ENCODE results near the gene LMF2.

The LMF2 gene

DNA sequence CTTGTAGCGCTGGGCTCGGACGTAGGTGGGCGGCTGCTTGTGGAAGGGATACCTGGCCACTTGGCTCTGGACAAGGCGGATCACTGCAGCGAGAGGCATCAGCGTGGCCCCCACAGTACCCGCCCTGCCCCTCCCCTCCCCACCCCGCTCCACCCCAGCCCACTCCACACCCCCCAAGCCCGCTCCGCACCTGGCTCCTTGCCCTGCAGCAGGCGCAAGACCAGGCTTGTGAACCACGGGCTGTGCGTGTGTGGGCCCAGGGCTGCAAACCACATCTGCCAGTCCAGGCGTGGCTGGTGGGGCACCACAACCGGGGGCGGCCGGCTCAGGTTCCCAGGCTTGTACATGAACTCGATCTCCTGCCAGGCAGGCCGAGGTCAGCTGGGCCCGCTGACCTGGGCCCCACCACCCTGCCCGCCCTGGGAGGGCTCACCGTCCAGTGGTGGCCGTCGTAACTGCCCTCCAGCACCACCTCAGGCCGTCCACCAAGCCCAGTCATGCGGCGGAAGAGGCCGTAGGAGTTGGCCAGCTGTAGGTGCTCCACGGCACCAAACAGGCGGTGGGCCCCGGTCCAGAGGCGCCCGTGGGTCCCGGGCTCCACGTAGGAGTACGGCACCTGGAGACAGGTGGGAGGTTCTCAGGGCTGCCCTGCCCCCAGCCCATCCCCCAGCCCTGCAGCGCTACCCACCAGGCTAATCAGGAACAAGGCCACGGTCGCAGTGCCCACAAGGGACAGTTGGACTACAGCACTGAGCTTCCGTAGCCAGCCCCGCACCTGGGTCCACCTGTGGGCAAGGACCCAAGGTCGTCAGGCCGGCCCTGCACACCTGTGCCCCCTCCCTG is 2.9 kb downstream of the LMF2 start:
- no peak for DNase-seq (ENCODE audit: low read depth)

DNA sequence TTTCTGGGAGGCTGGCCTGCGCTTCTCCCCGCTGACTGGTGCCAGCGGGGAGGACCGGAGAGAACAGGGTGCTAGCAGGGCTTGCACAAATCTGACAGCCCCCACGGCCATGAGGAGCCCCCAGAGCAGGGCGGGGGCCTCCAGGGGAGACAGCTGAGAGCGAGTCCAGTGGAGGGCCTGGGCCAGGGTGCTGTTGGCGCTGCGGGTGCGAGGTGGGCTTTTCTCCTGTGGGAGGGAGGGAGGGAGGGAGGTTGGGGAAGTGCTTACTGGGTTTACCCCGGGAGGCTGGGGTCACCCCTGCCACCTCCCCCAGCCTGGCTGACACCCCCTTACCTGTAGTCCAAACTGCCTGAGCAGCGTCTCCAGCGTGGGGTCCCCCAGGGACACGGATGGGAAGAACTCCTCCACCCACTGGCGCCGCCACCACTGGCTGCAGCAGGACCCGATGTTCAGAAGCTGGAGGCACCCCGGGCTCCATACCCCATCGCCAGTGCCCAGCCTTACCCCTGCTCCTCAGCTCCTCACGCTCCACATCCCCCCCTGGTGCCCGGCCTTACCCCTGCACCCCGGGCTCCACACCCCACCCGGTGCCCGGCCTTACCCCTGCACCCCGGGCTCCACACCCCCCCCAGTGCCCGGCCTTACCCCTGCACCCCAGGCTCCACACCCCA is 3.9 kb downstream of the LMF2 start:
- DNase-seq (ENCODE audit: low read depth) = no peak

DNA sequence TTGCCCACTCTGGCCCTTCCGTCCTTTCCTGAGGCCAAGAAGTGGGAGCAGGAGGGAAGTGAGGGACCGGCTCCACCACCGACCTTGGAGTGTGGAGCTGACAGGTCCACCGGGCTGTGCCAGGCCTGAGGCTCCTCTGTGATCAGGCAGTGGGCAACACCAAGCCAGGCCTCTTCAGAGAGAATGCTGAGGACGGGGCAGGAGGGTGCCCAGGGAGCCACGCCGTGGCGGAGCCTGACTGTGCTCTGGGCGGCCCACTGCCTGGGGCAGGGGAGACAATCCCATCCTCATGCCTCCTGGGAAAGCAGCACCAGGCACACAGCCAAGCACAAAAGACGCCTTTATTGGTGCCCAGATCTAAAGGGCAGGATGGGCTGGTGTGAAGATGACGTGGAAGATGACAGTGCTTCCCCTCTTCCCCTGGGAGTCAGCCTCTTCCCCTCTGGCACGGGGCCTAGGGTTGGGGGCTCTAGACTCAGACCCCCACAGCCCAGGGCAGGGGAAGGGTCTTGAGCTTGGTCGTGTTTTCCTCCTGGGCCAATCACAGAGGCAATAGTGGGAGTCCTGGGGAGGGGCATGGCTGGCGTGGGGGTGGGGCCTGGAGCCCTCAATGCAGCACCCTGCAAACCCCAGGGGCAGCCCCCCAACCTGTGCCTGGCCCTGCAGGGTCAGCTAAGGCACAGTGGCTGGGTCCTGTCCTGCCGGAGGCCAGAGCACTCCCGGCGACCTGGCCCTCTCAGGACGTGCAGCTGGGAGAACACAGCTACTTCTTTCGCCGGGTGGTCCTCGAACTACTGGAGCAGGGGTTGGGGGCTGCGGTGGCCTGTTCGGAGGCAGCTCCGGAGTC is 4.7 kb downstream of the LMF2 start:
- DNase-seq (ENCODE audit: low read depth) = no peak

GRCh38 chr22:50502096-50502495 is 5.4 kb downstream of the LMF2 start:
- DNase-seq (ENCODE audit: low read depth) = no peak

- no peak for DNase-seq (ENCODE audit: low read depth)
Observed at GRCh38 chr22:50500452-50500851, 7.0 kb downstream of the LMF2 start.

DNA sequence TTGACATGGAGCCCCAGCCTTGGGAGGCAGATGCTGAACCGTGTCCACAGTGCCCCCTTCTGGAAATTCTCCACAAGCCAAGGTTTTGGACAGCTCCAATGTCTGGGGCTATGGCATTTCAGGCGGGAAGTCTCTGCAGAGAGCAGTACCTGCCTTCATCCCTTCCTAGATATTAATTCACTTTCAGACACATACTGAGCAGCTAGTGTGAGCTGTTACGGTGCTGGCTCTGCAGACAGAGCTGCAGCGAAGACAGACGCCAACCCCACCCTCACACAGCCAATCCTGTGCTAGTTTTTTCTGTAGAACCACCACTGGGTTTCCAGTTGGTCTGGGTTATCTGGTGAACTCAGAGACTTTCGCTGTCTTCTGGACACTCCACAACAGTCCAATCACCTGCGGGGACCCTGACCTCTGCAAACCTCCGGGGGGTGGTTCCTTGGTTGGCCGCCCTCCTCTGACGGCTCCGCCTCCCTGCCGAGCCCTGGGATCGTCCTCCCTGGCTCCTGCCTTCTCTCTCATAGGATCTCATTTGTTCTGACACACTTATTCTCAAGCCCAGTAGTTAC is 9.1 kb downstream of the LMF2 start:
- peak; percentile 66 for DNase-seq (ENCODE audit: low read depth)

GRCh38 chr22:50497093-50497492 is 10.4 kb downstream of the LMF2 start:
- DNase-seq (ENCODE audit: low read depth) = no peak

- no peak for DNase-seq (ENCODE audit: low read depth)
Observed at GRCh38 chr22:50490531-50491308, 16.8 kb downstream of the LMF2 start.

GRCh38 chr22:50489363-50490243 is 17.9 kb downstream of the LMF2 start:
- DNase-seq (ENCODE audit: low read depth) = no peak

DNA sequence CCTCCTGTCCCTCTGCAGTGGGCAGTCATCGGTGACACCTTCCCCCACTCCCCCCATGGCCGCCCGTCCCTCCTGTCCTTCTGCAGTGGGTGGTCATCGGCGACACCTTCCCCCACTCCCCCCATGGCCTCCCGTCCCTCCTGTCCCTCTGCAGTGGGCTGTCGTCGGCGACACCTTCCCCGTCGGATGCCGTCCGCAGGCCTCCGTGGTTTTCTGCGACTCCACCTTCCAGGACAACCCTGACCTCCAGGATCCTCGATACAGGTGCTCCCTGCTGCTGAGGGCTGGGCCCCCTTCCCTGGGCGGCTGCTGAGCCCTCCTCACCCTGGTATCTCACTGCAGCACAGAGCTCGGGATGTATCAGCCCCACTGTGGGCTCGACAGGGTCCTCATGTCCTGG is 18.6 kb downstream of the LMF2 start:
- no peak for DNase-seq (ENCODE audit: low read depth)

GRCh38 chr22:50488006-50488677 is 19.4 kb downstream of the LMF2 start:
- DNase-seq (ENCODE audit: low read depth) = no peak

DNA sequence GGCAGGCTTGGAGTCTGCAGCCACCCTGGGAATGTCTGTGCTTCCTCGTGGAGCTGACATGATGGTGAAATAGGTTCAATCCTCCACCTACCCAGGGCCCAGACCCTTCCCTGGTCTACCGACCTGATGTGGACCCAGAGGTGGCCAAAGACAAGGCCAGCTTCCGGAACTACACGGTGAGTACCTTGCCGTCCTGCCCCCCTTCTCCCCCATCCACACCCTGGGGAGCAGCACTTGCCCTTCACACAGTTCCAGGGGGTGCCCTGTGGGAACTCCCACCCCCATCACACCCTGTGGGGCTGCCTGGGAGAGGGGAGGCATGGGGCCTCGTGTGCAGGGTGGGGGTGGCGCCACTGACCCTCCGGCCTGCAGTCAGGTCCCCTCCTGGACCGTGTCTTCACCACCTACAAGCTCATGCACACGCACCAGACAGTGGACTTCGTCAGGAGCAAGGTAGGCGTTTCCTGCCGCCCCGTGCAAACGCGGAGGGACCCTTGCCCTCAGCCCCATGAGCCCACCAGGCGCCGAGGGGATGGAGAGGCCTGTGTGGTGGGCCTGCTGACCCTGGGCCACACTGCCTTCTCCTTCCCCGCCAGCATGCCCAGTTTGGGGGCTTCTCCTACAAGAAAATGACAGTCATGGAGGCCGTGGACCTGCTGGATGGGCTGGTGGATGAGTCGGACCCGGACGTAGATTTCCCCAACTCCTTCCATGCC is 20.1 kb downstream of the LMF2 start:
- no peak for DNase-seq (ENCODE audit: low read depth)

DNA sequence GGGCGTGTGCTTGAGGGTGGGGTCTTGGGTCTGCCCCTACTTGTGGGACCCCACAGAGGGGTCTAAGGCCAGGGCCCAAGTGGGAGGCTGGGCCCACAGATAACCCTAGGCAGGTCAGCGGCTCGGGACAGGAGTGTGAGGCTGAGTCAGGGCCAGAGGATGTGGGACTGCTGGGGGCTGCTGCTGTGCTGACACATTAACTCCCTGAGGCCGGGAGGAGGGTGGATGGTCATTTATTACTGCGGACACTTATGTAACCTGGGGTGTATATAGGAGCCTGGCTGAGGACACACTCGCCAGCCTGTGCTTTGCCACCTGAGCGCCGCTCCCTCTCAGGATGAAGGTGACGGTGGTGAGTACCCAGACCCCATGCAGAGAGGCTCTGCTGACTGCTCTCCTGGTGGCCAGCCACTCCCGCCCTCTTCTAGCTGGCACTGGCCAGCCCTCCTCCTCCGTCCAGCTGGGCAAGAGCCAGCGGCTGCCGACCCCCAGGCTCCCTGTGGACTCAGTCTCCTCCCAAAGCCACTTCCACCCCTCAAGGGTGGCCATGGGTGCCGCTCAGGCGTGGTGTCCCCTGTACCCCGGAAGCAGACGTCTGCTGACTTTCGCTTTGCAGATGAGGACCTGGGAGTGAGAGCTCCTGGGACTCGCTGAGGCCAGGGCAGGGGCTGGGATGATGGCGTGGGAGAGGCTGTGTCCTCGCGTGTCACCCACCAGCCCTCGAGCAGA is 20.8 kb downstream of the LMF2 start, which contains the start of gene MIOX:
MIOX (plus strand) TSS at position 299 of the 729 bp plus-strand sequence; CDS start at position 338, 39 bp downstream.
- DNase-seq (ENCODE audit: low read depth) = no peak

DNA sequence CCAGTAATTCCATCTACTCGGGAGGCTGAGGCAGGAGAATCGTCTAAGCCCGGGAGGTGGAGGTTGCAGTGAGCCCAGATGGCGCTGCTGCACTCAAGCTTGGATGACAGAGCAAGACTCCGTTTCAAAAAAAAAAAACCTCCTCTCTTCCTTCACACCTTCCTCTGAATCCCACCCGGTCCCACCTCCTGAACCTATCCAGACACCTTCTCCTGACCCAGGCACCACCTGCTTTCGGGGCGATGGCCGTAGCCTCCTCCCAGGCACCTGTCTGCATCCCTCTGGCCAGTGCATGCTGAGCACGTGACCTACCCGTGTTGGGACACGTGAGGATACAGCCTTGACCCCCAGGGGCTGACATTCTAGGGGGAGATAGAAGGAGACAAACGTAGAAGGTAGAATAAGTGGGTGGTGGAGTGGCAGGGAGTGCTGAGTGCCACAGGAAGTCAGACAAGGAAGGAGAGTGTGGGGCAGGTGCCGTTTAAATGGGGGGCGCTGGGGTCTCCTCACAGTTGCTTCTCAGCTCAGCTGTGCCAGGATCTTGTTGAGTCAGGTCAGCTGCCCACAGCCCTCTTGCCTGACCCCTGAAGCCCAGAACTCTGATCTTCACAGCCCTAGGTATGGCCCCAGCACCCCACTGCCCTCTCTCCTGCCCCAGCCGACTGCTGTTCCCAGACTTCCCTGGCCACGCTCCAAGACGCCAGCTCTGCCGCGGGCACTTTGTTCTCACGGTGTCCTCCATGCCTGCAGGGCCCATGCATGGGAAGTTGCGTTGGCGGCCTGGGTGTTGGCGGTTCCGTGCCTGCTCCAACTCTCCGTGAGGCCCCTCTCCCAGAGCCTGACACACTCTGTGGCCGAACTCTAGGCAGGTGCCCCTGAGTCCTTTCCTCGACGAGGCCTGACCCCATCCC is 22.0 kb downstream of the LMF2 start:
- DNase-seq (ENCODE audit: low read depth) = no peak

- no peak for DNase-seq (ENCODE audit: low read depth)
Observed at GRCh38 chr22:50483977-50484853, 23.3 kb downstream of the LMF2 start.

- no peak for DNase-seq (ENCODE audit: low read depth)
Observed at GRCh38 chr22:50483556-50483955, 23.9 kb downstream of the LMF2 start.

Measured in stimulated activated CD8-positive, alpha-beta memory T cell treated with anti-CD3 and anti-CD28 coated beads, Interleukin-12 subunit alpha, Interleukin-12 subunit beta, amount 100 ng/mL, for 1 hour (primary cell).